SHP77 treated with DMSO at 0.1 percent for 48 hours (cell line): ENCODE results near the gene SRPX.

Source experiments
- DNase-seq: peaks from one replicate; lab custom pipeline; 2025; lab: John Stamatoyannopoulos, UW

Gene SRPX

GRCh38 chrX:38206542-38206941 is 14.1 kb downstream of the SRPX start:
- no peak for DNase-seq

DNA sequence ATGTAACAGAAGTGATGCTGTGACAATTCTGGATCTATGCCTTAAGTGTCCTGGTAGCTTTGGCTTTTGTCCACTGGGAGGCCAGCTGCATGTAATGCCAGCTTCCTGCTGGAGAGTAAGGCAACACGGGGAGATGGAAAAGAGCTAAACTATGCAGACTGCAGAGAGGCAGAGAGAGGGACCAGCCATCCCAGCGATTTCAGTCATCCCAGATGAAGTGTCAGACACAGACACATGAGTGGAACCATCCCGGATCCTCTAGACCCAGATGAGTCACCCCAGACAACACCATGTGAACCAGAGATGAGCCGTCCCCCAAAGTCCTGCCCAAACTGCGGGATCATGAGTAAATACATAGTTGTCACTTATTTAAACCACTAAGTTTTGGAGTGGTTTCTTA is 14.6 kb downstream of the SRPX start:
- no peak for DNase-seq

GRCh38 chrX:38205039-38205438 is 15.6 kb downstream of the SRPX start:
- DNase-seq, result no peak

DNA sequence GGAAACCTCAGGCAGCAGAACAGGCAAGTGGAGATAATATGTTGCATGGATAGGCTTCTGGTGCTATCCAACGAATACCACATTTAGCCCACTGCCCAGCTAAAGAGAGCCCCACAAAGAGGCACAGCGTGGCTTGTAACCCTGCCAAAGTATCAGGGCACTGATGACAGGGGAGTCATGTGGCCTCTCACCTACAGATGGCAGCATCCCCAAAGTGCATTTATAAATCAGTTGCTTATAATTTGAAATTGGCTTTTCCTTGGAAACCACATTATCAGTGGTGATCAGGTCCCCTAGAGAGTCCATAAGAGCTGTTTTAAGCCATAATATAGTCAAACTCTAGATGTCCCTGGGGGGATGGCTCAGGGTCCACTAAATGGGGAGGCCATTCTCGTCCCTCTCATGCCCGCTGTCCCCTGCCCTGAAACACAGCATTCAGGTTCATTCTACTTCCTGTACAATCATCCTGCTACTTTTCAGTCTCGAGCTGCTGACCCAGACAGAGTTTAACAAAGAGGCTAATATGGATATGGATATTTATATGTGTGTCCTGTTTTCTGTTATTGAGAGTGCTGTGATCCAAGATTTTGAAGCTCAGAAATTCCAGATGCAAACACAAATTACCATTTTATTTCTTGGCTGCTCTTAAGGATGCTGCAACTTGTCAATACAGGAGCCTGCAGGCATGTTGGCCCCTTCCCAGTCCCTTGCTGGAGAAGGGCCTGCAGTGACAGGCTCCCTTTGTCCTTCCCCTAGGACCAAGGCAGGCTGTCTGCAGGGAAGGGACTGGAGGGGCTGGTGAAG is 28.5 kb downstream of the SRPX start:
- DNase-seq, result no peak

DNA sequence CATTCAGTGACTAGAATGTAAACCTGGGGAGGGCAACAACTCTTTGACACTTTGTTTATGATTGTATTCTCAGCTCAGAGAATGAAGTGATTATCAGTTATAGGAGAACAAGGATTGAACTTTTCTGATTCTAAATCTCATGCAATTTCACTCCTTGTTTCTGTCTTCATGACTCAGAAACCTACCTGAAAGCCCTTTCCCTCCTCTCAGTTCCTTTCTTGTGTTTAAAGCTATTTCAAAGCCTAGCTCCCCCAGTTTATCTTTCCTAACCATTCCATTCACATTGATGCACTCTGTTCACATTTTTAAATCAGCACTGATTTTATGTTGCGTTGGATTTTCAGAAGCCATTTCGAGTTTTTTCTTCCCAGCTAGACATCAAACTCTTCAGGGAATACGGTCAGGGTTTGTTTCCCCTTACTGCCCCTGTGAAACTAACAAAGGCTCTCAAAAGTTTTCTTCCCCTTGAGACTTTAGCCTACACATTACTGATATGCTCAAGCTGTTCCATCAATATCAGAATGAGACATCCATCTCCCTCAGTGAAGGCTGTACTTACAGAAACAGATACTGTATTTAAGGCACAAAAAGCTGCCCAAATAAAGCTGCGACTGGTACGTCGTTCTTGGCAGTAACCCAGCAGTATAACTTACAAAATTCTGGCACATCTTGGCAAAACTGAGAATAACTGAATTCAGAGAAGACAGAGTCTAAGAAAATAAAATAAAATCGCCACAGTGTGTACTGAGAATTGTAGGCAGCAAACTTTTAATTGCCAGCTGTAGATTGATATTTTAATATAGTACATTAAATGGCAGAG is 31.0 kb downstream of the SRPX start:
- DNase-seq, result no peak

GRCh38 chrX:38183596-38183995 is 37.1 kb downstream of the SRPX start:
- DNase-seq, result no peak

DNA sequence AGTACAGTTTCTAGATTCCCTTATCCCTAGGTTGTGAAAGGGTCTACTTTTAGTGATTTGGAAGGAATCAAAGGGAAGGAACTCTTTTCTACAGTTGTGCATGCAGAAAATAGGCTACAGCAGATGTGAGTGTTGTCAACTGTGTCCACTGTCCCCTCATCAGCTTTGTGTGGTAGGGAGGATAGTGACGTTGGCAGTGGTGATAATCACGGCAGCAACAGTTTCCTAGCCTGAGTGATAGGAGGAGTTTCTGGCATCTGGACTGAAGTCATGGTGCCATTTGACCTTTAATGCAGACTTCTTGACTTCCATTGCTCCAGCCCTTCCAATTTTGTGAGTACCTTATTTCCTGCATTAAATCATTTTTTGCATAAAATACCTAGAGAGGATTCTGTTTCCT is 39.3 kb downstream of the SRPX start:
- DNase-seq, result no peak

DNA sequence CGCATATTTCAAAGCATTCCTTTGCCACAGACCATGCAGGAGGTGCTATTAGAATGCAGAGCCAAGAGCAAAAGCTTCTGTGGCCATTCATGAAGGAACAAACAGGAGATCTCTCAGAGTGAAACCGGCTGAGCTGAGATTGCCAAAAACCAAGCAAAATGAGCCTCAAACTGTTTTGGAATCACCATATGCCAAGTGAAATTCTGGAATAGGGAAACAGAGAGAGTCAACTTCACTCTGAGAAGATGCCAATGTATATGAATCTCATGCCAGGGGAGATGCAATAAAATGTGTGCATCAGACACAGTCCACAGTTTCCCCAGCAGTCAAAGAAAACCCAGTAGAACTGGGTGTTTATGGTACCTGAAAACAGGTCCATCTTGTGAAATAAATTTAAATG is 42.3 kb downstream of the SRPX start:
- DNase-seq, result no peak

DNA sequence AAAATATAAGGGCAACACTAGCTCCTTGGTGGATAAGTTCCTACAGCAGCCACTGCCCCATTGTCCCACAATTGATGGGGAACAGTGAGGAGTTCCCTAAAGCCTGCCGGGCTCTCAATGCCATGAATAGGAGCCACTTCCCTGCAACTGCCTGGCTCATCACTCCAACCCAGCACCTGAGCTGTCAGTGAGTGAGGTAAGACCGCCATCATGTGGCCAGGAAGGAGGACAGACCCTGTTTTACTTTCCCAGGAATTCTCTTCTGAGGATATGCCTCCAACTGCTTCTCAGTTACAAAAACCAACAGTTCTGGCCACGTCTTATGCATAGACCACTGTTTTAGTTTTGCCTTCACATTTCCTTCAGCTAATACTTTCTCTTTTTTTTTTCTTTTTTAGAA is 45.5 kb downstream of the SRPX start:
- no peak for DNase-seq

DNA sequence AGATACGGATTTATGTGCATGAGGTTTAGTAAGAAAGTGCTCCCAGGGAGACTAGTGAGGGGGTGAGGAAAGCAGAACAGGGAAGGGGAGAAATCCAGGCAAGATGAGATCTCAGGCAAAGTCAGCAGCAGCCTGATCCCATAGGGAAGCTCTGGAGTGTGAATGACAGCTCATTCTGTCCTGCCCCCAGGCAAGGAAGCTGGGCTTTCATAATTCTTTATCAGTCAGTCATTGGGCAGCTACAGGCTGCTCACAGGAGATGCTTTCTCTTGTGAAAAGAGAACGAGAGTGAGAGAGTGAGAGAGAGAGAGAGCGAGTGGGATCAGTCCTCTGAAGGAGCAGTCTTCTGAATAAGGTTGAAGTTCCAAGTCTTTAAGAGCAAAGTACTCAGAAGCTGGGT is 48.1 kb downstream of the SRPX start:
- DNase-seq, result no peak

DNA sequence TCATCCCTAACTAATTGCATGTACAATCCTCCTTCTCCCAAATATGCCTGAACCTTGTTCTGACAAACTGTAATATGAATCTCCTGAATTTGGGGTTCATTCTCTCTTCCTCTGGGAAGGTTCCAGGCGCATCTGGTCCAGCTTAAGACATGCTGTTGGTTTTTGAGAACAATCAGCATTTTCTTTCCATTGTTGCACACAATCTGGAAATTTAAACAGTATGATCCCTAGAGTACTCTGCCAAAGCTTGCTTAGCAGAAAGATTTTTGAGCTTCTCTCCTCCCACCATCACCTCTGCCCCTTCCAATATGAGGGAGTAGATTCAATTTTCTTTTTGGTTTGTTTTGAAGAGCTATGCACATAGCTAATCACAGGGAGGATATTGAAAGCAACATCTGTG is 50.1 kb downstream of the SRPX start:
- DNase-seq, result no peak

DNA sequence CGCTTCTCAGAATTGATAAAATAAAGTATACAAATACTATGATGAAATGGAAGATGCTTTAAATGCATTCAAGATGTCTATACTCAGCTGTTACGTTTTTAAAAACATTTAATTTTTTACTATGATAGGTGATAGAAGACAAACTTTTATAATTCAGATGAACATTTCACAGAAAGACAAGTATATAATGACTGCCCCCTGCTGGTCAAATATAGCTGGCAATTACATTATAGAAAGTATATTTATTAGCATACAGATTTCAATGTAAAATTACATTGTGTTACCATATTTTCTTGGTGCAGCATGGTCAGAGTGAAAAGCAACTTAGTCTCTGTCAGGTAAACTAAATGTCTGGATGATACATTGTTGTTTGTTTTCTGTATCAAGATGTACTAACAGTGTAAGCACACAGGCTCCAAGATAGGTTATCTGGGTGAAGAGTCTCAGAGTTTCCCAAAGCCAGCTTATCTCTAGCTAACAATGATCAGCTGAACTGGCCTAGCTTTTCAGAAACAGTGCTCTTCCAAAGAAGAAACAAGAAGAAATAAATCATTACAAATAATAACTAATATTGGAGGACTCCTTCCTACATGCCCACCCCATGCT is 54.1 kb downstream of the SRPX start:
- DNase-seq, result no peak

DNA sequence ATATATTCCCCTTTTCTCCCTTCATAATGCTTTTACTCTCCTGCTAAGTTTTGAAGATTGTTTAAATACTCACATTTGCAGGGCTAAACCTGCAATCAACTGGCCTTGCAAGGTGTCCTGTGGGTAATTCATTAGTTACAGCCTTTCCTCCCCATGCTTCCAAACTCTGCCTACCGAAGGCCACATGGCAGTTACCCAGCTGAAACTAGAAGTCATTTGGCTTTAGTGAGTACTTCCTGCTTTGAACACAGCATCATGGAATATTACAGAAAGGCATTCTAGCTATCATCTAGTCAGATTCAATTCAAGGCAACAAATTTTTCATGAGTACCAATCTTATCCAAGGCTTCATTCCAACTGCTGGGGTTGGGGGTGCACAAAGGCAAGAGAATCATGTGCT is 55.6 kb downstream of the SRPX start:
- no peak for DNase-seq

DNA sequence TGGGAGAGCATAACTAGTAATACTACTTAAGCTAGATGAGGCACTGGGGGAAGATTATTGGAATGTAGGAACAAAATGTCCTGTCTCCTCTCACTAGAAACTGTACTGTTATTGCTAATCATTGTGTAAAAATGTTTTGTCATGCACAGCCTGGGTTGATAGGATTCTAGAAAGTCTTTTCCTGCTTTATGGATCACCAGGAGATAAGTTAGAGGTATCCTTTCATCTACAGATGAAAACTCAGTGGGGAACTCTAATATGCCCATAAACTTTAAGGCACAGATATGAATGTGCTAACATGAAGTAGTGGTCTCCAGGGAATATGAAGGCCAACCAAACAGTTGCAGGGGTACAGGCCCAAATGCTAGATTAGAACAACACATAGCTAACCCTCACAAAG is 57.5 kb downstream of the SRPX start:
- no peak for DNase-seq

GRCh38 chrX:38156838-38157237 is 63.8 kb downstream of the SRPX start:
- DNase-seq, result no peak

- DNase-seq, result no peak
Observed at GRCh38 chrX:38154818-38155217, 65.9 kb downstream of the SRPX start.

DNA sequence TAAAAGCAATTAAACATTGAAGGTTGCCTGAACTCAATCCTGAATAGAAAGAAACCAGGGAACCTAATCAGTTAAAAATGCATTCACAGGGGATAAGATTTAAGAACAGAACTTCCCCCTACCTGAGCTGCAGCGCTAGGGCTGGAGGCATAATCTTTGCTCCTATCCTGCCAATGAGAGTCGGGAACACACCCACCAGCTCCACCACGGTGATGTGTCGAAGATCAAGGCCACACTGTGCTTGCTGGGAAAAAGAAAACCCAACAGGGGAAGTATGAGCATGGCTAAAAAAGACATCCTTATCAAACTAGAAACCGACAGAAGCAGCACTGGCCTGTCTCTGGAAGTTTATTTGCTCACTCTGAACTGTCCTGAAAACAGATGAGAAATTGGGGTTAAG is 66.3 kb downstream of the SRPX start:
- no peak for DNase-seq

DNA sequence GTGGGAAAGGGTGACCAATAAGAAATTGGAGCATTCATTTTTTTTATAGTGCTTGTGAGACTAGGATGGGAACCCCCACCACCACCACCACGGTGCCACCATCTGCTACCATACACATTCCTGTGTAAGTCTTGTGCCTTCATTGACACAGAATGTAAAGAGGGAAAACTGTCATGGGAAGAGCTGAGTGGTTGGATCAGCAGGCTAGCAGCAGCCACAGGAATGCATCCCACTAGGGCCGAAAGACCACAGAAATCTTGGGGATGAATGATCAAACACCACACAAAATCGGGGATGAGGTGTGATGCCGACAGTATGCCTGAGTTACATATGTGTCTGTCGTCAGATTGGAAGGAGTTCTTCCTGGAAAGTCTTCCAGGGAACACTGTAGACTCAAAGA is 69.2 kb downstream of the SRPX start:
- DNase-seq, result no peak

DNA sequence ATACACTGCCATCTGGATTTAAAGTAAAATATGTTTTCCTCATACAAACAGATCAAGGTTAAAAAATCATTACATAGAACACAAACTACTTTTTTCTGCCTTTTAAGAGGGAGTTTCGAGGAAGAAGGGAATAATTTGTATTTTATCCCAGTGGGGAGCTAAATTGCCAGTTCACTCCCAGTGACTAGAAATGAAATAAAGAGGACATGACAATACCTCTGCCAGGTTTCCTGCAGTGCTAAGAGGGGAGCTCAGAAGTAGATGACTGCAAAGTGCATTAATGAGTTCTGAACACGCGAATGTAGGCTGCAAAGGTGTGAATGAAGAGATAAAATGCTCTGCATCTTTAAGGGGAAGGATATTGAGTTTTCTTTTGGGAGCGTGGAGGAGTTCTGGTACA is 69.7 kb downstream of the SRPX start:
- DNase-seq, result no peak

DNA sequence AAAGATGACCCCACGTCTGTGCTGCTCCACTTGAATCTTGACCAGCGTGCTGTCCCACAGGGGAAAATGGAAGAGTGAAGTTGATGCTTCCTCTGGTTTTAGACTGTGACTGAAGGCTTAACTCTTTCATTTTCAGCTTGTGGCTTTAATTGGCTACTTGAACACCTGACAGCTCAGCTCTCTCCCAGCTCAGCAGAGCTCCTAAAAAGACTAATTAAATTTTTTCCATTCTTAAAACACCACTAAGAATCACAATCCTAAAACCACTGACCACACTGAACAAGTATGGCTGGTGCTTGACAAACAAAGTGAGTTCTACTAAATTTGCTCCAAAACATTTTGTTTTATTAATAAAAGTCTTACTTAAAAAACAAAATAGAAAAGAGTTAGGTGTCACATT is 71.7 kb downstream of the SRPX start:
- DNase-seq, result no peak

- no peak for DNase-seq
Observed at GRCh38 chrX:38142610-38143009, 78.1 kb downstream of the SRPX start.

GRCh38 chrX:38138900-38139299 is 81.8 kb downstream of the SRPX start:
- DNase-seq, result no peak
